NCI-H526 treated with DMSO at 0.1 percent for 48 hours (cell line): ENCODE results near the gene EMC9.
A peak's percentile ranks its signal among the peaks of the same experiment; 100 is the strongest.

Experiments used
- DNase-seq: peaks from one replicate; lab custom pipeline; 2025; lab: John Stamatoyannopoulos, UW

EMC9 gene

GRCh38 chr14:24131549-24131966, 9.8 kb downstream of the EMC9 start:
- no peak for DNase-seq

- DNase-seq, result no peak
These were observed 10.5 kb downstream of the EMC9 start for GRCh38 chr14:24130717-24131548.

GRCh38 chr14:24130380-24130716, 11.0 kb downstream of the EMC9 start, which contains the start of gene FITM1:
Gene FITM1 (plus strand): TSS chr14:24130659. CDS start chr14:24131564, 905 bp downstream.
- DNase-seq, result no peak

DNA sequence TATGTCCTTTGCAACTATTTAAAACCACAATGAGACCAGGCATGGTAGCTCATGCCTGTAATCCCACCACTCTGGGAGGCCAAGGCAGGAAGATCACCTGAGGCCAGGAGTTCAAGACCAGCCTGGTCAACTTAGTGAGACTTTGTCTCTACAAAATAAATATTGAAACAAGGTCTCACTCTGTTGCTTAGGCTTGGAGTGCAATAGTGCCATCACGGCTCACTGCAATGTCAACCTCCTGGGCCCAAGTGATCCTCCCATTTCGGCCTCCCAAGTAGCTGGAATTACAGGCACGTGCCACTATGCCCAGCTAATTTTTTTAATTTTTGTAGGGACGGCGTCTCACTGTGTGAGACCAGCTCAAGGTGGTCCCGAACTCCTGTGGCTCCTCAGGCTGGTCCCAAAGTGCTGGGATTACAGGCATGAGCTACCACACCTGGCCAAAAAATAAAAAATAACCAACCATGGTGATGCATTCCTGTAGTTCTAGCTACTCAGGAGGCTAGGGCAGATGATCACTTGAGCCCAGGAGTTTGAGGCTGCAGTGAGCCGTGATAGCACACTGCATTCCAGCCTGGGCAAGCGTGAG, 11.9 kb downstream of the EMC9 start:
- no peak for DNase-seq

GRCh38 chr14:24127673-24128072, 13.7 kb downstream of the EMC9 start:
- no peak for DNase-seq

- DNase-seq, result no peak
These were observed 14.5 kb downstream of the EMC9 start for GRCh38 chr14:24126939-24127338.

DNA sequence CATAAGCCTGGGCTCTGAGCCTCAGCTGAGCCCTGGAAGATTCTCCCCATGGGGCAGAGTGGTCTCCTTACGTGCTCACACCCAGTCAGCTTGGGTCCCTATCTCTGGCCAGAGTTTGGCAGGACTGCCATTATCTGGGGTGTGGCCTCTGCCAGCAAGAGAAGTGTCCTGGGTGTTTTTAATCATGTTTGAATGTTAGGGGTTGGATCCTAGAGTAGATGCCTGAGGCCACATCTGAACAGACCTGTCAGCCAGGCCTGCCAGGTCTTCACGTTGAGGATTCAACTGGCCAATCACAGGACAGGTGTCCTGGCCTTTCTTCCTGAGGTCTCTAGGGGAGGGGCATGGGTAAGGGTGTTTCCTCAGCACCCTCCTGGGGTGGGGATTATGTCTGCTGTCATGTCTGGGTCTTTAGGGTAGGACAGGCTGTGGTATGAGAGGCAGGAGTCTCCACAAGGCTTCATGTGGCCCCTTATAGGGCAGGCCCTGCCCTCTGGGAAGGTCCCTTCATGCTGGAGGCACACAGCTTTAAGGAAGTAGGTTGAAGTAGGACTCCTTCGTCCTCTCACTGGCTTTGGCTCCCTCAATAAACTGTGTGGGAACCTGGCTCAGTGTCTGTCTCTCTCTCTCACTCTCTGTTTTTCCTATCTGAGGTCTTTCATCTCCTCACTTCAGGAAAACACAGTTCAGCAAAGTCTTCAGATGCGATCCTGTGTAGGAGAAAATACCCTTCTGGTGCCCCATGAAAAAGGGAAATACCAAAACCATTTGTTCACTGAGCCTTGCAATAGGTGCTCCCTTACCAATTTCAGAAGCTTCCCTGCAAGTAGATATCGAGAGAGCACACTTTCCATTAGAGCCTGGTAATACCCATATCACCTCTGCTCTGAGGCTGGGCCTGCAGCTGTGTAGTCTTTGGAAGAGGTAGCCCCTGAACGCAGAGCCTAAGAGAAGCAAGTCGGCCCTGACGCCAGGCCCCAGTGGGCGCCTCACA, 17.7 kb downstream of the EMC9 start:
- DNase-seq, result no peak

GRCh38 chr14:24122898-24123297, 18.5 kb downstream of the EMC9 start:
- no peak for DNase-seq

- DNase-seq, result no peak
These were observed 19.0 kb downstream of the EMC9 start for GRCh38 chr14:24122416-24122815.

DNA sequence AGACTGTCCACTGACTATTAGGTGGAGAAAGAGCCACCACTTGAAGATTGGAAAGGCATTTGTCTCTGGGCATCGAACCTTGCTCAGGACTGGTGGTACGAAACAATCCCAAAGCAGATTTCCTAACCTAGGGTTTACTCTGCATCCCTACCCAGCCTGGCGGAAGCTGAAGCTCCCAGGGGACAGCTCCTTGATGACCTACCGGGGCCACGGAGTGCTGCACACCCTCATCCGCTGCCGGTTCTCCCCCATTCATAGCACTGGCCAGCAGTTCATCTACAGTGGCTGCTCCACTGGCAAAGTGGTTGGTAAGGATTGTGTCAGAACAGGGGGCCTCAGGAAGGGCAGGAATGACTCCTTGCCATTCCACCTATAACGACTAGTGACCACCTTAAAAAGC, 20.2 kb downstream of the EMC9 start:
- no peak for DNase-seq

GRCh38 chr14:24119691-24120090, 21.7 kb downstream of the EMC9 start:
- DNase-seq, result no peak

GRCh38 chr14:24117179-24117578, 24.2 kb downstream of the EMC9 start:
- no peak for DNase-seq

- DNase-seq, result no peak
These were observed 25.1 kb downstream of the EMC9 start for GRCh38 chr14:24116128-24116814.

DNA sequence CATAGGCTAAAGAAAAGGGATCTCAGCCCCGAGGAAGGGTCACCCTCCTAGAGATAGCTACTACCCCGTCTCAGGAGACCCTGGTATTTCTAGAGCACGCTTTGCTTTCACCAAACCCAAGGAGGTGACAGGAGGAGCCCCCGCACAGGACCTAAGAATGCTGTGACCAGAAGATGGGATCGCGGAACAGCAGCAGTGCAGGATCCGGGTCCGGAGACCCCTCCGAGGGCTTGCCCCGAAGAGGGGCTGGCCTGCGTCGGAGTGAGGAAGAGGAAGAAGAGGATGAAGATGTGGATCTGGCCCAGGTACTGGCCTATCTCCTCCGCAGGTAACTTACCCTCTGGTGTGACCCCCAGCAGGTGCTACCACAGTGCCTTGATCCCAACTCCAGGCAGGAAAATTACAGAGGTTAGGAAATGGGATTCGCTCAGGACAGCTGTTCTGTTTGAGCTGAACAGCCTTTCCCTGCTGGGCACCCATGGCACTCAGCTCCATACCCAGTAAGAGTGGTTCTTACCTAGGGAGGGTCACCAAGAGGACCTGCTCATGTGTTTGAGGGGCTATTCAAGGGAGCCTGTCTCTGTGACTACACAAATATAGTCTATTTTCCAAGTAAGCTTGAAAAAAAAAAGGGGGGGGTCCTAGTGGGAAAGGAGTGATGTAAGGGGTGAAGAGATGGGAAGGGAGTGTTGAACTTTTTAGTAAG, 25.8 kb downstream of the EMC9 start:
- DNase-seq, result no peak

GRCh38 chr14:24114532-24115421, 26.6 kb downstream of the EMC9 start, which contains the start of the genes DCAF11 and NRL:
Gene DCAF11 (plus strand): TSS chr14:24114777. CDS start chr14:24115595, 818 bp downstream.
Gene NRL (minus strand): TSS chr14:24114949. CDS start chr14:24082848, 32,101 bp downstream.
- DNase-seq, result peak; percentile 99

- peak; percentile 92 for DNase-seq
These were observed 27.4 kb downstream of the EMC9 start for GRCh38 chr14:24113801-24114531.

GRCh38 chr14:24113379-24113800, 28.0 kb downstream of the EMC9 start:
- no peak for DNase-seq

GRCh38 chr14:24110523-24110922, 30.9 kb downstream of the EMC9 start:
- DNase-seq, result no peak

- no peak for DNase-seq
These were observed 31.3 kb downstream of the EMC9 start for GRCh38 chr14:24110060-24110459.
